LNCAP (cell line): Measurements from ENCODE around the gene SPRED3.

ENCODE experiments used
- TF ChIP-seq, protein P1 (sequence below): fragments of 450-650 bp; IDR thresholded peaks from 2 replicates; pipeline ENCODE4 v1.5.1; 2017; ENCODE audit warnings: mild to moderate bottlenecking

Gene SPRED3

DNA sequence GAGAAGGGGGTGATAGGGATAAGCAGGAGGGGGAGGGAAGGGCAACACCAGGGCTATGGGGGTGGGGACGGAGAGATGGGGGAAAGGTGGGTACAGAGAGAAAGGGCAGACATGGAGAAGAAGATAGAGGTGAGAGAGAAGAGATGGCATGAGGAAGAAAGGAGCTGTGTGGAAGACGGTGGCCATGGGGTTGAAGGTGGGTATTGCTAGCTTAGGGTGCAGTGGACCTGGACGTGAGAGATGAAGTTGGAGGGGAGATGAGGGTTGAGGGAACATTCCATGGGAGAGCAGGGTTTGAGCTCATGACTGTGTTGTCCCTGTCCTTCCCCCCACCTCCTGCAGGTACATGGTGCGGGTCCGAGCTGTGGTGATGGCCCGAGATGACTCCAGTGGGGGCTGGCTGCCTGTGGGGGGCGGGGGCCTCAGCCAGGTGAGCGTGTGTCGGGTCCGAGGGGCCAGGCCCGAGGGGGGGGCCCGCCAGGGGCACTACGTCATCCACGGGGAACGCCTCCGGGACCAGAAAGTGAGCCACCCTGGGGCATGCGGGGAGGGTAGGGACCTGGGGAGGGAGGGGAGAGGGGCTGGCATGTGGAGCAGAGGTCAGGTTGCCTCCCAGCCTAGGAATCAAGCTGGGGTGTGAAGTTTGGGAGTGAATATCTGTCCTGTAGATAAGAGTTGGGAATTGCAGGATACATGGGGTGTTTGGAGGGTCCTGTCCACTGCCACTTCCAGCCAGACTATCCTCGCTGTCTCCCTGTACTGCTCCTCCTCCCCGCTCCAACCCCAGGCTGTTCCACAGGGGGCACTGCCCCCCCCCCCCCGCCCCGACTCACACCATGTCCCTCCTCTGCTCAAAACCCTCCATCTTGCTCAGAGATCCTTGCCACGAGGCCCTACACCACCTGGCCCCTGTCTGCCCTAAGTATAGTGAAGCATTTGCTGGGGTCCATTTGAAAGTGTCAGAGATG lies 1.7 kb downstream of the SPRED3 start:
- TF ChIP-seq, protein P1, sequence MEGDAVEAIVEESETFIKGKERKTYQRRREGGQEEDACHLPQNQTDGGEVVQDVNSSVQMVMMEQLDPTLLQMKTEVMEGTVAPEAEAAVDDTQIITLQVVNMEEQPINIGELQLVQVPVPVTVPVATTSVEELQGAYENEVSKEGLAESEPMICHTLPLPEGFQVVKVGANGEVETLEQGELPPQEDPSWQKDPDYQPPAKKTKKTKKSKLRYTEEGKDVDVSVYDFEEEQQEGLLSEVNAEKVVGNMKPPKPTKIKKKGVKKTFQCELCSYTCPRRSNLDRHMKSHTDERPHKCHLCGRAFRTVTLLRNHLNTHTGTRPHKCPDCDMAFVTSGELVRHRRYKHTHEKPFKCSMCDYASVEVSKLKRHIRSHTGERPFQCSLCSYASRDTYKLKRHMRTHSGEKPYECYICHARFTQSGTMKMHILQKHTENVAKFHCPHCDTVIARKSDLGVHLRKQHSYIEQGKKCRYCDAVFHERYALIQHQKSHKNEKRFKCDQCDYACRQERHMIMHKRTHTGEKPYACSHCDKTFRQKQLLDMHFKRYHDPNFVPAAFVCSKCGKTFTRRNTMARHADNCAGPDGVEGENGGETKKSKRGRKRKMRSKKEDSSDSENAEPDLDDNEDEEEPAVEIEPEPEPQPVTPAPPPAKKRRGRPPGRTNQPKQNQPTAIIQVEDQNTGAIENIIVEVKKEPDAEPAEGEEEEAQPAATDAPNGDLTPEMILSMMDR: no peak

DNA sequence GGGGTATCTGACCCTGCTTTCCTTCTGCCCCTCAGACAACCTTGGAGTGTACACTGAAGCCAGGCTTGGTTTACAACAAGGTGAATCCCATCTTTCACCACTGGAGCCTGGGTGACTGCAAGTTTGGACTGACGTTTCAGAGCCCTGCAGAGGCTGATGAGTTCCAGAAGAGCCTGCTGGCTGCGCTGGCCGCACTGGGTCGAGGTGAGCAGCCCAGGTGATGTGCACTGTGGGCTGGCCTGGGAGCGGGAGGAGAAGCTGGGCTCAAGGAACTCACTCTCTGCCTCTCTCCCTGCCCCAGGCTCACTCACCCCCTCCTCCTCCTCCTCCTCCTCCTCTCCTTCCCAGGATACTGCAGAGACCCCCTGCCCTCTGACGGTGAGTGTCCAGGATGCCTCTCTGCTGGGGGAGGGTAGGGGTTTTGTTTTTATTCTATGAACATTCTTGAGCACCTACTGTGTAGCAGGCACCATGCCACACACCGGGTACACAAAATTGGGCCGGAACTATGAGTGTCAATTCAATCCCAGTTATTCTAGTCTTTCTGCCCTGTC lies 3.5 kb downstream of the SPRED3 start:
- TF ChIP-seq, protein P1: no peak

DNA sequence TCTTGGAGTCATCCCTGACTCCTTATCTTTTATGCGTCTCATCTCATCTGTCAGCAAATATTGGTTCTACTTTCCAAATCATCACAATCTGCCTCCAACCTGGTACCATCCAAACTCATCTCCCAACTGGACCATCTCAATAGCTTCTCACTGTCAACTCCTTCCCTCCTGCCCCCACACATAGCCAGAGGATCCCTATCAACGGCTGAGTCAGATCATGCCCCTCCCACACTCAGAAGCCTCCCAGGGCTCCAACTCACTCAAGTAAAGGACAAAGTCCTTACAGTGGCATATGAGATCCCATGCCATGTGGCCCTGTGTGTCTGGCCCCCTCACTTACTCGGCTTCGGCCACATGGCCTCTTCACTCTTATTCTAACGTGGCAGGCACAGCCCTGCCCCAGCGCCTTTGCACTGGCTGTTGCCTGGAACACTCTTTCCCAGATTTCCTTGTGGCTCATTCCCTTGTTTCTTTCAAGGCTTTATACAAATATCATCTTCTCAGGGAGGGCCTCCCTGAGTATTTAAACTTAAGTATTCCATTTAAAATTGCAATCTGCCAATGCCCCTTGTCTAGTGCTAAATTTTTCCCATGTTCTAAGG lies 4.3 kb downstream of the SPRED3 start:
- TF ChIP-seq, protein P1: no peak

DNA sequence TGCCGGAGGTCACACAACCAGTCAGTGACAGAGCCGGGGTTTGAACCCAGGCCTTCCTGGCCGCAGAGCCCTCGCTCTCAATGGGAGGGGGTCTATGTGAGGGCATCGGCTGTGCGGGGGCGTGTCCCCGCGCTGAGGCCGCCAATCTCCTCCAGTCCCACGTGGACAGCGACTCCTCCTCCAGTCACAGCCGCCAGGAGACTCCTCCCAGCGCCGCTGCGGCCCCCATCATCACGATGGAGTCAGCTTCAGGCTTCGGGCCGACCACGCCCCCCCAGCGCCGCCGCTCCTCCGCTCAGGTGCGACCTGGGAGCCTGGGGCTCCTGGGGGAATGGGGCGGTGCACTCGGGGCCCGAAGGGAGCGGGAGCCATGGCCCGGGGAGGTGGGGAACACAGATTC lies 6.0 kb downstream of the SPRED3 start:
- TF ChIP-seq, protein P1: no peak

DNA sequence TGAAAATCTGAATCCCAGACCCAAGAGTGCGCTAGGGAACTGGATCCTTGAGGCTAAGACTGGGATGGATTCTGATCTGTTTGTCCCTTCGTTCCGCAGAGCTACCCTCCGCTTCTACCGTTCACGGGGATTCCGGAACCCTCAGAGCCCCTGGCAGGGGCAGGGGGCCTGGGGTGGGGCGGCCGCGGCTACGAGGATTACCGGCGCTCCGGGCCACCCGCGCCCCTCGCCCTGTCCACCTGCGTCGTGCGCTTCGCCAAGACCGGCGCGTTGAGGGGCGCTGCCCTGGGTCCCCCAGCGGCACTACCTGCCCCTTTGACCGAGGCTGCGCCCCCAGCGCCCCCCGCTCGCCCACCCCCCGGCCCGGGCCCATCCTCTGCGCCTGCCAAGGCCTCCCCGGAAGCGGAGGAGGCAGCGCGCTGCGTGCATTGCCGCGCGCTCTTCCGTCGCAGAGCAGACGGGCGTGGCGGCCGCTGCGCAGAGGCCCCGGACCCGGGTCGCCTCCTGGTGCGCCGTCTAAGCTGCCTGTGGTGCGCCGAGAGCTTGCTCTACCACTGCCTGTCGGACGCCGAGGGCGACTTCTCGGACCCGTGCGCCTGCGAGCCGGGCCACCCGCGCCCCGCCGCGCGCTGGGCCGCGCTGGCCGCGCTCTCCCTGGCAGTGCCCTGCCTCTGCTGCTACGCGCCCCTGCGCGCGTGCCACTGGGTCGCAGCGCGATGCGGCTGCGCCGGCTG lies 7.1 kb downstream of the SPRED3 start:
- TF ChIP-seq, protein P1: no peak

DNA sequence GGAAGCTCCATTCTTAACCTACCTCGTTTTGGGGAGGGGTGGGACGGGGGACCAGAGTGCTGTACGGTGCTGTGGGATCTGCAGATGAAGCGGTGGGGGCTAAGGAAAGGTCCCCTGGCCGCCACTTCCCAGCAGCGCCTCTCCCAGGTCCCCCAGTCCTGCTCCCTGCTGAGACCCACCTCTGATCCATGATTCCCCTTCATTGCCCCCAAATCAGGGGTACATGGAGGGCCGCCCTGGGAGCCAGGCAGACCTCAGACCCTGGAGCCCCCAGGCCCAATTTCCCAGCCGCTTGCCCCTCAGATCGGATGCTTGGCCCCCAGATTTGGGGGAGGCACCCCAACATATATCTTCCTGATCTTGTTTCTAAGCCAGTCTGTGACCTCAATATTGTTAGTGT lies 10.6 kb downstream of the SPRED3 start:
- TF ChIP-seq, protein P1: no peak

DNA sequence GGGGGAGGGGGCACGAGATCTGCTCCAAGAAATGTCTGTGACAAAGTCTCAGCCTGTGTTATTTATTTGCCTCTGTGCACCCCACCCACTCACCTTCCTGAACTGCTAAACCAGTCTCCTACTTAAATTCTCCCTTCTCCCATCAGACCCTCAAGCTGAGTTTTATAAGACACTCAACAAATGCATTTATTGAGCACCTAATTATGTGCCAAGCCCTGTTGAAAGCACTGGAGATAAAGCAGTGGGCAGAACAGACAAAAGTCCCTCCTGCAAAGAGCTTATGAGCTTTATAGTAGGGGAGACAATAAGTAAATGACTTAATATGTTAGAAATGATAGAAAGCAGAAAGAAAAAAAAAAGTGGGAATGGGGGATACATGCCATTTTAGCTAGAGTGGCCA lies 11.0 kb downstream of the SPRED3 start:
- TF ChIP-seq, protein P1: no peak
